Femur (tissue), 1 donor: Measurements from ENCODE around the gene FASTK.
"Not testable (repeated sequence)": the region's sequence is repeated elsewhere in the genome, so short reads cannot be mapped to it uniquely, and the experiment has no call there.

Experiments used
- DNase-seq: peaks from one replicate; pipeline ENCODE4 v3.0.0-alpha.2; 2017

Gene FASTK

GRCh38 chr7:151026771-151027727 lies 53.6 kb downstream of the FASTK start:
- DNase-seq = not testable (repeated sequence)
